ENCODE measurements around the gene PRTFDC1.
"Not testable (repeated sequence)": the region's sequence is repeated elsewhere in the genome, so short reads cannot be mapped to it uniquely, and the experiment has no call there.

Gene PRTFDC1

GRCh38 chr10:24929904-24930303 is 22.5 kb downstream of the PRTFDC1 start:
- no peak for DNase-seq

GRCh38 chr10:24929056-24929544 is 23.3 kb downstream of the PRTFDC1 start:
- DNase-seq = no peak

GRCh38 chr10:24928163-24928562 is 24.2 kb downstream of the PRTFDC1 start:
- DNase-seq = no peak

GRCh38 chr10:24926557-24926956 is 25.8 kb downstream of the PRTFDC1 start:
- DNase-seq = no peak

- no peak for DNase-seq
These were observed 26.6 kb downstream of the PRTFDC1 start for GRCh38 chr10:24925799-24926198.

GRCh38 chr10:24924483-24924882 is 27.9 kb downstream of the PRTFDC1 start:
- not testable (repeated sequence) for DNase-seq

GRCh38 chr10:24922222-24922868 is 30.1 kb downstream of the PRTFDC1 start:
- peak in 1 of 2 experiments; percentile 27 for DNase-seq

- peak; percentile 50 to 66 for DNase-seq
These were observed 31.2 kb downstream of the PRTFDC1 start for GRCh38 chr10:24920907-24921881.

- DNase-seq = not testable (repeated sequence)
These were observed 32.2 kb downstream of the PRTFDC1 start for GRCh38 chr10:24920192-24920591.

- not testable (repeated sequence) for DNase-seq
These were observed 32.8 kb downstream of the PRTFDC1 start for GRCh38 chr10:24919629-24920028.

- DNase-seq = no peak
These were observed 34.4 kb downstream of the PRTFDC1 start for GRCh38 chr10:24917979-24918378.

- DNase-seq = no peak
These were observed 34.9 kb downstream of the PRTFDC1 start for GRCh38 chr10:24917493-24917892.

GRCh38 chr10:24916365-24916764 is 36.0 kb downstream of the PRTFDC1 start:
- DNase-seq = no peak

GRCh38 chr10:24915304-24915703 is 37.1 kb downstream of the PRTFDC1 start:
- no peak for DNase-seq

GRCh38 chr10:24914148-24914547 is 38.3 kb downstream of the PRTFDC1 start:
- DNase-seq = no peak

GRCh38 chr10:24912215-24912614 is 40.2 kb downstream of the PRTFDC1 start:
- no peak for DNase-seq

- DNase-seq = no peak
These were observed 41.4 kb downstream of the PRTFDC1 start for GRCh38 chr10:24911029-24911428.

- no peak for DNase-seq
These were observed 41.8 kb downstream of the PRTFDC1 start for GRCh38 chr10:24910574-24910973.

GRCh38 chr10:24908793-24909423 is 43.5 kb downstream of the PRTFDC1 start:
- DNase-seq = no peak

GRCh38 chr10:24907956-24908355 is 44.5 kb downstream of the PRTFDC1 start:
- DNase-seq = no peak

- no peak for DNase-seq
These were observed 46.0 kb downstream of the PRTFDC1 start for GRCh38 chr10:24906372-24906771.

GRCh38 chr10:24904824-24905223 is 47.6 kb downstream of the PRTFDC1 start:
- no peak for DNase-seq

- no peak for DNase-seq
These were observed 50.0 kb downstream of the PRTFDC1 start for GRCh38 chr10:24902400-24902728.

Data from stimulated activated CD4-positive, alpha-beta T cell treated with anti-CD3 and anti-CD28 coated beads, Interleukin-4, amount 100 ng/mL, for 4 hours (primary cell).